Muscle layer of colon (tissue), 2 donors: ENCODE measurements around the gene OCIAD2.

Experiments
- H3K27ac ChIP-seq: one replicate; pipeline ENCODE4 v1.7.0; 2013; ENCODE audit warnings: low read depth, mild to moderate bottlenecking, low read length, moderate library complexity
- H3K27me3 ChIP-seq, 2 donors: one replicate each; pipeline ENCODE4 v1.7.0; 2013; ENCODE audit warnings: low read length in 2 of 2, mild to moderate bottlenecking in 2 of 2; ENCODE audit not compliant: insufficient read depth in 2 of 2, control insufficient read depth in 1 of 2
- H3K36me3 ChIP-seq: one replicate; pipeline ENCODE4 v1.7.0; 2013; ENCODE audit warnings: mild to moderate bottlenecking, low read length; ENCODE audit not compliant: insufficient read depth
- H3K4me1 ChIP-seq: one replicate; pipeline ENCODE4 v1.7.0; 2013; ENCODE audit warnings: mild to moderate bottlenecking, low read length; ENCODE audit not compliant: insufficient read depth
- H3K4me3 ChIP-seq, 2 donors: one replicate each; pipeline ENCODE4 v1.7.0; 2013; ENCODE audit warnings: low read length in 2 of 2, low read depth in 1 of 2, mild to moderate bottlenecking in 1 of 2, moderate library complexity in 1 of 2
- H3K9ac ChIP-seq: one replicate; pipeline ENCODE4 v1.7.0; 2013; ENCODE audit warnings: low read length
- H3K9me3 ChIP-seq: one replicate; pipeline ENCODE4 v1.7.0; 2013; ENCODE audit warnings: mild to moderate bottlenecking, low read length
- donor health status: abdominal sarcoma.
- donor health status: Adenocarcinoma of cecum.

OCIAD2 gene, protein sequence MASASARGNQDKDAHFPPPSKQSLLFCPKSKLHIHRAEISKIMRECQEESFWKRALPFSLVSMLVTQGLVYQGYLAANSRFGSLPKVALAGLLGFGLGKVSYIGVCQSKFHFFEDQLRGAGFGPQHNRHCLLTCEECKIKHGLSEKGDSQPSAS

DNA sequence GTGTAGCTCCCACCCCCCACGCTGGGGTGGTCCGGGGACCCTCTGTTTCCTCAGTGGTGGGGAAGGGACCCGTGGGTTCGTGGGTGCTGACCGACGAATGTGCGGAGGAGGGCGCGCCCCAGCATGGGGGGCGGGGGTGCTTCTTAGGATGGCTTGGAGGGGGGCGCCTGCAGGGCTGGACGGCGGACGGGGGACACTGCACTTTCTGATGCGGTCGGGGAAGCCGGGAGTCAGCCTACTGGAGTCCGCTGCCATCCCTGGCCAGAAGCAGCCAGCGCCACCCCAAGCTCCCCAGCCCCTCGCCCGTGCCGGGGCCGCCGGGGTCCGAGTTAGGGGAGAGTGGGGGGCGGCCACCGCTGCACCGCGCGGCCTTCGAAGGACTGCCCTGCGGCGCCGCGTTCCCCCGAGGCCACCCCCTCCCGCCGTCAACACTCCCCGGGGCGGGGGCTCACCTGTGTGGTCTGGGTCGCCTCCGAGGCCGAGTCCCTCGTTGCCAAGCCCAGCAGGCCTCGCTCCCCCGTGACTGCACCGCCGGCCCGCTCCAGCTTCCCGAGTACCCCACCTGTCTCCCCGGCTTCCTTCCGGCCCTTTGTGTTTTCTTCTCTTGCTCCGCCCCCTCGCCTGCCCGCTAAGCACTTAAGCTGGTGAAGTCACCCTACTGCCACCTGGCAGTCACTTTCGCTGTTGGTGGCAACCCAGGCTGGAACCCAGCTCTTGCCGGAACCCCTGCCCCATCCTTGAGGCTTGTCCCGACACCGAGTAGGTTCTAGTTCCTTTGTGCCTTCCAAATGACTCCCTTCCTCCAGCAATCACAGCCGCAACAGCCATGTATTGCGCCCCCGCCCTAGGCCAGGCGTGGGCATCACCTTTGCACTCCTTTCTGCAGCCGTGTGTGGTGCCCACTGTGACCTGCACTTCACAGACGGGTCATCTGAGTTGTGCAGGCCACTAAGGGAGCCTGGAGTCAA lies at the start of gene OCIAD2:
TSS of gene OCIAD2 (minus strand) at position 569 of the 968 bp plus-strand sequence. CDS start 2,225 bp downstream, outside the sequence.
- Histone ChIP-seq H3K4me1 (no peaks in the 10 kb centered on the region), H3K27me3 (peaks cover 0 to 8% of the 10 kb centered on the region in 2 donors), H3K36me3 (no peaks in the 10 kb centered on the region), H3K9me3 (no peaks in the 10 kb centered on the region), H3K9ac (no peak within 1 kb of the TSS), H3K27ac (no peak within 1 kb of the TSS), H3K4me3 (peak within 1 kb of the TSS; percentile 62 to 63)

DNA sequence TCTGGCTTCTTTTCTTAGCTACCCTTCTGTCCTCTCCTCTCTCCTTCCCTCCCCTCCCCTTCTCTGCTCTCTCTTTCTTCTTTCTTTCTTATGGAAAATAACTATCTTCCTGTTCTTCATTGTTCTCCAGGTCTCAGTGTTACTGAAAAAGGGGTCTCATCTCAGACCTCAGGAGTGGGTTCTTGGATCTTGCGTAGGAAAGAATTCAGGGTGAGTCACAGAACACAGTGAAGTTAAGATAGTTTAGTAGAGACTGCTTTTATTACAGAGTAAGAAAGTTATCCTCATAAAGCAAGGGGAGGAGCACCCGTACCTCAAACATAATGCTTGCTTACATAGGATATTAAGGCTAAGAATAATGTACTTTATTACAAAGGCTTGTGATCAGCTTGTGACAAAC lies 47.7 kb upstream of the OCIAD2 start:
- Histone ChIP-seq H3K27ac (no peak overlapping the region), H3K9ac (no peak overlapping the region), H3K4me1 (peaks cover 6% of the 10 kb centered on the region), H3K27me3 (no peaks in the 10 kb centered on the region), H3K36me3 (no peaks in the 10 kb centered on the region), H3K9me3 (no peaks in the 10 kb centered on the region), H3K4me3 (no peak overlapping the region)

DNA sequence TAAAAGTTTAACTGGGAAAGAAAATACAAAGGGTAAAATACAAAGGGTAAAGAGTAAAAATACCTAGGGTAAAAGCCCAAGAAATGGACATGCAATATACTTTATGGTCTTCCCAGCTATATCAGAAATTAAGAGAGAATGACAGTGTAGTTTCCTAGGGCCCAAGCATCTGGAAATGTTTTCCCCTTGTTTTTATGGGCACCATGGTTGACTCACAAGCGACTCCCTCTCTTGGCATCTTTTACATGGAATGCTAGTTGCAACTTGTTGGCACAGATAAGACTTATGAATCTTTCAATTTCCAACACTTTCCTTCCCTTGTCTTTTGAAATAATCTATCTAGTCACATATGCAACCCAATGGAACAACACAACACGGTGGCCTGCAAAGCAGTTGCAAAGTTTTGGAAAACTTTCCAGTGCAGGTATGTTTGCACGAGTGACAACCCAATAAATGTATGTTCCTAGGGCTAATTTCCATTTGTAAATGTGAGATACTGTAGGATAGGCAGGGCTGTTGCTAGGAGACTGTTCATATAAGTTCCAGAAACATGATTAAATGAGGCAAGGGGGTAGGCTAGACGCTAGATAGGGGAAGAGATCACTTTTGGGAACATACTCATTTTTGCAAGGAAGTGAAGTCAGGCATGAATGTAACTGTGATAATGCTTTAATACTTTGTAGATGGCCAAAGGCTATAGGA lies 43.1 kb upstream of the OCIAD2 start:
- H3K4me3 ChIP-seq = no peak overlapping the region
- H3K27me3 ChIP-seq = no peaks in the 10 kb centered on the region
- H3K4me1 ChIP-seq = peaks cover 6% of the 10 kb centered on the region
- H3K27ac ChIP-seq = no peak overlapping the region
- no peaks in the 10 kb centered on the region for H3K9me3 ChIP-seq
- H3K36me3 ChIP-seq = no peaks in the 10 kb centered on the region
- no peak overlapping the region for H3K9ac ChIP-seq

DNA sequence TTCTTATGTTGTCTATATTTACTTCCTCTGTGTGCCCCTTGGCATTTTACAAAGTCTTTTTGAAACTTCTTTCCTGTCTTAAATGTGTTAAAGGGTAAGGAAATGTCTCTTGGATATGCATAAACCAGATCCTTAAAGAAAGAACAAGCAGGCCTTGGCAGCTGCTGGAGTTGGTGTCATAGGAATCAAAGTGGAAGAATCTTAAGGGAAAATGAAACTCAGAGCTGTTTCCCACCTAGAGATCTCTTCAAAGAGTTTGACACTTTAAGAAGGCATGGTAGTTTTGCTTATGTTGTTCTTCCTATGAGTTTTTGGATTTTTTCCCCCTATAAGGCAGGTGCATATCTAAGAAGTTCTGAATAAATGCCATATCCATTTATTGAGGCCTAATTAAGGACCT lies 42.5 kb upstream of the OCIAD2 start:
- Histone ChIP-seq H3K4me1 (no peaks in the 10 kb centered on the region), H3K27ac (no peak overlapping the region), H3K9me3 (no peaks in the 10 kb centered on the region)

DNA sequence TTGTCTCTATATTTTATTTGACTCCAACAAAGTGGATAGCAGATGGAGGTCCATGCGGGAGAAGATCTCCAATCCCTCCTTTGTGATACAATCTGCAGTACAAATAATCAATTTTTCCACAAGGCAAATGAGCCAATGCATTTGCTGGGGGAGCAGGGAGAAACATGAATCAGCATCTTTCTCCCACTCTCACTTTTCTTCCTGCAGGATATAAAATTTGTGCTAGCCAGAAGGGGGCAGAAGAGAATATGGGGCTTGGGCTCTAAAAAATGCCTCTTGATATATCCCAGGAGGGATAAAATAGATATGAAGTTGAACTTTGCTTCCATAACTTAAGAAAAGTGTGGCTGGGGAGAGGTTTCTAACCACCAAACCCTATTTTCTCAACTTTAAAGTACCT lies 41.2 kb upstream of the OCIAD2 start:
- no peak overlapping the region for H3K9ac ChIP-seq
- no peaks in the 10 kb centered on the region for H3K4me1 ChIP-seq
- no peak overlapping the region for H3K4me3 ChIP-seq
- no peaks in the 10 kb centered on the region for H3K27me3 ChIP-seq
- no peaks in the 10 kb centered on the region for H3K9me3 ChIP-seq
- H3K27ac ChIP-seq = no peak overlapping the region
- no peaks in the 10 kb centered on the region for H3K36me3 ChIP-seq

More for the DNA sequence above, 42.5 kb upstream of the OCIAD2 start:
- H3K27me3 ChIP-seq = no peaks in the 10 kb centered on the region
- H3K4me3 ChIP-seq = no peak overlapping the region
- H3K36me3 ChIP-seq = no peaks in the 10 kb centered on the region
- no peak overlapping the region for H3K9ac ChIP-seq

DNA sequence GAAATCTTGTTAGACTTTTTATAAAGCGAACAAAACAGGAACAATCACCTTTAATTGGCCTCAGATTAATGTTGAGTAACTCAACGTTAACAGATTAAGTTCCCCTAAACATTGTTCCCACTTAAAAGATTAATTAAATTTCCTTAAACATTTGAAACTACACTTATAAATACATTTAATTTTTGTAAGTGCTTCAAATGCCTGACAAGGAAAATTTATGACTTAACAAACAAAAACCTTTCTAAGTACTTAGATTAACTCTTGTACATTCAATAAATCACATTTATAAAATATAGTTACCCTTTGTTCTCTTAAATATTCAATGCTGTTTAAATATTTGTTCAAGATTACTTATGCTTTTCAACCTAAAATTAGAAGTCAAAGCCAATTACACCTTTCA lies 39.4 kb upstream of the OCIAD2 start:
- Histone ChIP-seq H3K27ac (no peak overlapping the region), H3K4me3 (no peak overlapping the region), H3K36me3 (no peaks in the 10 kb centered on the region), H3K9me3 (no peaks in the 10 kb centered on the region), H3K9ac (no peak overlapping the region), H3K27me3 (no peaks in the 10 kb centered on the region), H3K4me1 (peaks cover 2% of the 10 kb centered on the region)

DNA sequence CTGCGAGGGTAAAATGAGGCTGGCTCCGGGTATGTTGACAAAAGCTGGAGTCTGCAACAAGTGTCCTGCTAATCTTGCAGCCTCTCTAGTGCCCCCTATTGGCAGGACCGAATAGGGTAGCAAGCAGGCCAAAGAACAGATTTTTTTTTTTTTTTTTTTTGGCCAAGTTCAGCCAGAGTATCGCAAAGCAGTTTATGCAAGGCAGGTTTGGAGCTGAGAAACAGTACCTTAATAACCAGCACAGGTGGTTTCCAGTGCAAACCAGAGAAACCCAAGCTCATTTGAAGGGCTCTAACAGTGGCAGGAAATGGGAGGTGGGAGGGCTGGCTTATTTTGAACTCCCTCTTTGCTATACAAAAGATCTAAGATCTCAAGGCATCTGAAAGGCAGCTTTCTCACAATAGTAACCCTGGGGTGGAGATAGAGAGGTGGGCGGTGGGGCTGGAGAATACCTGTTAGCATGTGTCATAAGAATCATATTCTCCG lies 38.2 kb upstream of the OCIAD2 start:
- Histone ChIP-seq H3K4me3 (no peak overlapping the region), H3K9me3 (no peaks in the 10 kb centered on the region), H3K27me3 (no peaks in the 10 kb centered on the region), H3K9ac (no peak overlapping the region), H3K27ac (no peak overlapping the region), H3K4me1 (peaks cover 12% of the 10 kb centered on the region), H3K36me3 (no peaks in the 10 kb centered on the region)

DNA sequence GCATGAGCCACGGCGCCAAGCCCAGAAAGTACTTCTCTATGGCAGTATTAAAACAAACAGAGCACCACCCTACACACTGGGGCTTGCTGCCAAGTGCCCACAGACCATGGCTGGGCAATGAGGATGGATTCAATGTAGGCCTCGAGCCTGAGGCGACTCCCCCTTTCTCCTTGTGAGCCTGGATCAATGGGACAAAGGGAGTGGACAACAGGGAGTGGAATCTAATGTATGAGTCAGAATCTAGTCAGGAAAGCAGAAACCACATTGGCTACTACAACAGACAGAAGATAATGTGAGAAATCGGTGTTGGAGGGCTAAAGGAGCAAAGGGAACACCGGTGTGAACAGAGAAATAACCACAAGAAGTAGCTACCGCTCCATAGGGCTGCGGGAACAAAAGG lies 37.7 kb upstream of the OCIAD2 start:
- Histone ChIP-seq H3K27ac (no peak overlapping the region), H3K9me3 (no peaks in the 10 kb centered on the region), H3K27me3 (no peaks in the 10 kb centered on the region), H3K4me1 (peaks cover 14% of the 10 kb centered on the region), H3K36me3 (no peaks in the 10 kb centered on the region), H3K9ac (no peak overlapping the region), H3K4me3 (no peak overlapping the region)

DNA sequence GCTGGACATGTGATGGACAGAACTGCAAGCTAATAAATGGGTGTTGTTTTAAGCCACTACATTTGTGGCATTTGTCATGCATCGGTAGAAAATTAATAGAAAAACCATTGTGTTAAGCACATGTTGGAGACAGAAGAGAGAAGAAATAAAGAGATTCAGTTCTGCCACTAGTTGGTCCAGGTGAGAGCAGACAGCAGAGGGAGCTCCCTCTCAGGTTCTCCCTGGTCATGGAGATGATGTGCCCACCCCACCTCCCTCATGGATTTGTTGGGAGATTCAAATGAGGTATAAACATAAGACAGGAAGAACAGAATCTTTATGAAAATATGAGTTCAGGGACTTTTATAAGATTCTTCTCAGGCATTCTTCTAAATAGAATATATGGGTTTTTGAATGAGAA lies 36.8 kb upstream of the OCIAD2 start:
- no peaks in the 10 kb centered on the region for H3K36me3 ChIP-seq
- no peaks in the 10 kb centered on the region for H3K9me3 ChIP-seq
- no peak overlapping the region for H3K4me3 ChIP-seq
- no peak overlapping the region for H3K9ac ChIP-seq
- no peak overlapping the region for H3K27ac ChIP-seq
- H3K4me1 ChIP-seq = peaks cover 14% of the 10 kb centered on the region
- H3K27me3 ChIP-seq = no peaks in the 10 kb centered on the region

DNA sequence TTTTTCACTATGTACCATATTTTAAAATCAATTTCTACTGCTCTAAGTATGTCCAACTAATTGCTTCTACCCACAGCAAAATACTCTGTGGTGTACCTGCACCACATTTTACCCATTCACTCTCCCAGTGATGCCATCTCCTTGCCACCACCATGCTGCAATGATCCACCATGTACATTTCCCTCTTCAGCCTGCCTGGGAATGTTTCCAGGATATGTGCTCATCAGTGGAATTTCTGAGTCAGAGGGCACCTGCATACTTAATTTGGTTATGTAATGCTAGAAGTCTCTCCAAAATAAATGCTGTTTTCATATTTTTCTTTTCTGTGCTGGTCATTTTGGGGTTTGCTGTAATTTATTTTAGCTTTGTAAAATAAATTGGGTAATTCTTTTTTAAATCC lies 33.2 kb upstream of the OCIAD2 start:
- Histone ChIP-seq H3K27me3 (no peaks in the 10 kb centered on the region), H3K4me1 (peaks cover 14% of the 10 kb centered on the region), H3K4me3 (no peak overlapping the region), H3K9me3 (no peaks in the 10 kb centered on the region), H3K9ac (no peak overlapping the region), H3K27ac (no peak overlapping the region), H3K36me3 (no peaks in the 10 kb centered on the region)

DNA sequence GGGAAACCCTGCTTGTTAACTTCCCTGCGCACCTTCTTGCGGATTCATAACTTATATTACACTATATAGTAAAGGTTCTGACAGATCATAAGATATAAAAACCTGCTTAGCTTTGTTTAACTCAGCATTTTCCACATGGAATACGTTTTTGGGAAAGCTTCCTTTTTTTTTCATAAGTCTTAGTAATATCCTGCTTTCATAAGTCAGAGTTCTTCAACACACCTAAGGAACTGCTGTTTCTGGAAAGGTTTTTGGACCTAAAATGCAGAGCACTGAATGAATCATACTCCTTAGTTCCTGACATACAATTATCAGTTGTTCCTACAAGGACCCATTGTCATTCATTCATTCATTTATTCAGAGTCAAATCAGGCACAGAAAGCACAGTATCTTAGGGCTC lies 32.3 kb upstream of the OCIAD2 start:
- no peak overlapping the region for H3K4me3 ChIP-seq
- H3K4me1 ChIP-seq = peaks cover 14% of the 10 kb centered on the region
- H3K27me3 ChIP-seq = no peaks in the 10 kb centered on the region
- H3K9ac ChIP-seq = no peak overlapping the region
- no peaks in the 10 kb centered on the region for H3K9me3 ChIP-seq
- no peak overlapping the region for H3K27ac ChIP-seq
- H3K36me3 ChIP-seq = no peaks in the 10 kb centered on the region
